Gastroesophageal sphincter (tissue), 4 donors: Measurements from ENCODE around the gene TMEM207. TPM values are rescaled to one million over a fixed set of nuclear protein-coding genes. Genes with fewer than 3 reads are reported as not detected.

ENCODE experiments used
- ATAC-seq: fragments of 150-250 bp; one replicate; pipeline ENCODE4 v1.9.1; 2016; ENCODE audit warnings: mild to moderate bottlenecking, moderate library complexity
- H3K27ac ChIP-seq, 4 donors: fragments of 200-600 bp; sonication (generic) in 3 of 4; 1 replicate in 3 of 4; 2 replicates in 1 of 4; pipeline ENCODE4 v1.5.1; 2016 to 2019
- H3K27me3 ChIP-seq: fragments of 200-600 bp; sonication (generic); one replicate; pipeline ENCODE4 v1.5.1; 2019
- H3K36me3 ChIP-seq, 2 donors: fragments of 200-600 bp; sonication (generic); one replicate each; pipeline ENCODE4 v1.5.1; 2019; ENCODE audit warnings: control low read depth in 1 of 2
- H3K4me1 ChIP-seq, 3 donors: fragments of 200-600 bp; sonication (generic); 1 replicate in 2 of 3; 2 replicates in 1 of 3; pipeline ENCODE4 v1.5.1; 2016 to 2019; ENCODE audit warnings: control low read depth in 2 of 3
- H3K4me3 ChIP-seq, 2 donors: fragments of 200-600 bp; sonication (generic); one replicate each; pipeline ENCODE4 v1.5.1; 2019; ENCODE audit warnings: mild to moderate bottlenecking in 1 of 2, moderate library complexity in 1 of 2
- H3K9me3 ChIP-seq, 3 donors: fragments of 200-600 bp; sonication (generic); one replicate each; pipeline ENCODE4 v1.5.1; 2017 to 2019; ENCODE audit warnings: control low read depth in 2 of 3
- EP300 ChIP-seq: sonication (generic); formaldehyde crosslinking; IDR thresholded peaks from one replicate; pipeline ENCODE4 v1.6.1; 2017; ENCODE audit warnings: antibody characterized with exemption, mild to moderate bottlenecking
- POLR2A ChIP-seq, 2 donors: fragments of 450-650 bp; IDR thresholded peaks; one replicate each; pipeline ENCODE4 v1.6.1; 2017; ENCODE audit warnings: antibody characterized with exemption in 2 of 2, mild to moderate bottlenecking in 2 of 2, moderate library complexity in 1 of 2
- POLR2AphosphoS5 ChIP-seq: sonication (generic); formaldehyde crosslinking; IDR thresholded peaks from one replicate; pipeline ENCODE4 v1.6.1; 2017; ENCODE audit warnings: antibody characterized with exemption
- WGBS, 2 donors: methylation state at CpG; one replicate each; pipeline ENCODE4 v1.1.5; 2018; ENCODE audit warnings: low coverage in 1 of 2; 5-methylcytosine and 5-hydroxymethylcytosine counted together
- total RNA-seq, 4 donors: library from RNA; depleted of rRNA; stranded (reverse); fragments of >200 nt; gene quantifications; one replicate each; pipeline ENCODE4 v1.1.0, GENCODE V29; 2016
- TF ChIP-seq, protein P1 (sequence below), 4 experiments: fragments of 200-600 bp in 2 of 4; fragments of 450-650 bp in 2 of 4; sonication (generic) in 1 of 4; IDR thresholded peaks; one replicate each; pipeline ENCODE4 v1.5.1; 2017 to 2019; ENCODE audit warnings: antibody characterized with exemption in 4 of 4, mild to moderate bottlenecking in 2 of 4, moderate library complexity in 2 of 4

The TMEM207 gene
- total RNA-seq, 4 donors from 2014 or later = not detected

DNA sequence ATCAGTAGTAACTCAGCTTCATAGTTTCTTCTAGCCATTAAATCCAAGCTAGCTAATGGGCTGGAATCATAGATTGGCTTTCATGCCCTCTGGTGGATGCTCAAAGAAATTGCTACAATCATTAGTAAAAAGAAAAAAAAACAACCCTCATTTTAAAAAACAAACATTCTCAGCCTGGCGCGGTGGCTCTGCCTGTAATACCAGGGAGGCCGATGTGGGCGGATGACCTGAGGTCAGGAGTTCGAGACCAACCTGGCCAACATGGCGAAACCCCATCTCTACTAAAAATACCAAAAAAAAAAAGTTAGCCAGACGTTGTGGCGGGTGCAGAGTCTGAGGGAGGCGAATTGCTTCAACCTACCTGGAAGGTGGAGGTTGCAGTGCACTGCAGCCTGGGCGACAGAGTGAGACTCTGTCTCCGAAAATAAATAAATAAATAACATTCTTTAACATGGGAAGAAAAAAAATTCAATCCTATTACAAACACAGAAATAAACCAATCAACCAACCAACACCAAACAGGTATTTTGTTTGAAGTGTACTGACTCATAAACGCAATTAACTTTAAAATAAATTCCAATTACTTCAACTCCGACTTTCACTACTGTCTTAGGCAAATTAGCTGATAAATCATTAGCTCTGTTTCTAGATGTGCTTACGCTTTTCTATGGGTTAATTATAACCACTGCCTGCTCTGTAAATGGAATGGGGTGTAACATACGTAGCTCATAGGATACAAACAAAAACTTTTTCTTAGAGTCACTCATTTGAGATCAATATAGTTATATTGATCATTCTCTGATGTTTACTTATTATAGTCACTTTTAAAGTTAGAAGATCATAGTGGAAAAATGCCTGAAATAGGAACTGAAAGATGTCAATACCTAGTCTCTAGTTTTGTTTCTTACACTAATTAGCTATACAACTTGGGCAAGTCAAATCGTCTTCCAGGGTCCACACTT is 24.9 kb downstream of the TMEM207 start:
- WGBS, 2 donors = 29 to 42% methylated on average over 16 of the region's 16 CpGs
- ATAC-seq = peak; percentile 36

DNA sequence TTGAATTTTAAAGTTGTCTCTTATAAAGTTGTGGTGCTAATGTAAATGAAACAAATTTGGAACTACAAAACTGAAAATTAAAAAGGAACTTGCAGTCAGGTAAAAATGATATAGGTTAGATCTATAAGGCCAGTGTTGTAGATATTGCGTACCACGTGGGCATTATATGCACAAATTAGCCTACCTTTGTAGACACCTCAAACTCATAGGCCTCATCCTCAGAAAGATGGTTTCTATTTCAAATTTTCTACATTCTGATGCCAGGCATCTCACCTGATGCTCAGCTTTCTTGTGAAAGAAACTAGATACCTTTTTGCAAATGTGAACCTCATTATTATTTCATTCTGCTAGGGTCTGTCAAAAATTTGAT is 25.6 kb downstream of the TMEM207 start:
- no peak for ATAC-seq
- TF ChIP-seq, protein P1, sequence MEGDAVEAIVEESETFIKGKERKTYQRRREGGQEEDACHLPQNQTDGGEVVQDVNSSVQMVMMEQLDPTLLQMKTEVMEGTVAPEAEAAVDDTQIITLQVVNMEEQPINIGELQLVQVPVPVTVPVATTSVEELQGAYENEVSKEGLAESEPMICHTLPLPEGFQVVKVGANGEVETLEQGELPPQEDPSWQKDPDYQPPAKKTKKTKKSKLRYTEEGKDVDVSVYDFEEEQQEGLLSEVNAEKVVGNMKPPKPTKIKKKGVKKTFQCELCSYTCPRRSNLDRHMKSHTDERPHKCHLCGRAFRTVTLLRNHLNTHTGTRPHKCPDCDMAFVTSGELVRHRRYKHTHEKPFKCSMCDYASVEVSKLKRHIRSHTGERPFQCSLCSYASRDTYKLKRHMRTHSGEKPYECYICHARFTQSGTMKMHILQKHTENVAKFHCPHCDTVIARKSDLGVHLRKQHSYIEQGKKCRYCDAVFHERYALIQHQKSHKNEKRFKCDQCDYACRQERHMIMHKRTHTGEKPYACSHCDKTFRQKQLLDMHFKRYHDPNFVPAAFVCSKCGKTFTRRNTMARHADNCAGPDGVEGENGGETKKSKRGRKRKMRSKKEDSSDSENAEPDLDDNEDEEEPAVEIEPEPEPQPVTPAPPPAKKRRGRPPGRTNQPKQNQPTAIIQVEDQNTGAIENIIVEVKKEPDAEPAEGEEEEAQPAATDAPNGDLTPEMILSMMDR (IDR thresholded peaks at IDR 0.05) = no peak
- TF ChIP-seq EP300 = no peak
- no peak for TF ChIP-seq POLR2A (IDR thresholded peaks at IDR 0.05)
- no peak for TF ChIP-seq POLR2AphosphoS5
- Histone ChIP-seq H3K9me3 (no peaks in the 10 kb centered on the region), H3K27me3 (no peaks in the 10 kb centered on the region), H3K36me3 (no peaks in the 10 kb centered on the region), H3K4me3 (no peak overlapping the region), H3K4me1 (peaks cover 0 to 5% (median 0%) of the 10 kb centered on the region in 3 donors), H3K27ac (no peak overlapping the region)
- WGBS, 2 donors = 66 to 71% methylated on average over 2 of the region's 2 CpGs

More for the DNA sequence above, 24.9 kb downstream of the TMEM207 start:
- no peak overlapping the region for H3K27ac ChIP-seq
- no peaks in the 10 kb centered on the region for H3K27me3 ChIP-seq
- H3K9me3 ChIP-seq = no peaks in the 10 kb centered on the region
- no peak for TF ChIP-seq EP300
- TF ChIP-seq POLR2AphosphoS5 = no peak
- TF ChIP-seq, protein P1 (IDR thresholded peaks at IDR 0.05) = peak; percentile 32 to 68 (median 53)
- TF ChIP-seq POLR2A (IDR thresholded peaks at IDR 0.05) = no peak
- no peaks in the 10 kb centered on the region for H3K36me3 ChIP-seq
- H3K4me1 ChIP-seq = peaks cover 0 to 5% (median 0%) of the 10 kb centered on the region in 3 donors
- H3K4me3 ChIP-seq = no peak overlapping the region

- TF ChIP-seq POLR2AphosphoS5 = no peak
- no peak for TF ChIP-seq POLR2A (IDR thresholded peaks at IDR 0.05)
- TF ChIP-seq EP300 = no peak
- TF ChIP-seq, protein P1 (IDR thresholded peaks at IDR 0.05) = no peak
- Histone ChIP-seq H3K4me3 (no peak overlapping the region), H3K27ac (no peak overlapping the region), H3K4me1 (no peaks in the 10 kb centered on the region), H3K36me3 (no peaks in the 10 kb centered on the region), H3K9me3 (no peaks in the 10 kb centered on the region), H3K27me3 (no peaks in the 10 kb centered on the region)
- 70% methylated on average over 2 of the region's 3 CpGs; no CpG with 5 or more reads in 1 of the 2 donors for WGBS, 2 donors
- ATAC-seq = no peak
Observed at GRCh38 chr3:190414297-190414696, 35.4 kb downstream of the TMEM207 start.

GRCh38 chr3:190404715-190405114 is 45.0 kb downstream of the TMEM207 start:
- no peak overlapping the region for H3K27ac ChIP-seq
- H3K9me3 ChIP-seq = no peaks in the 10 kb centered on the region
- H3K4me3 ChIP-seq = no peak overlapping the region
- TF ChIP-seq POLR2AphosphoS5 (no peak), EP300 (no peak), POLR2A (IDR thresholded peaks at IDR 0.05) (no peak)
- TF ChIP-seq, protein P1 (IDR thresholded peaks at IDR 0.05) = no peak
- no peaks in the 10 kb centered on the region for H3K4me1 ChIP-seq
- no peak for ATAC-seq
- 96 to 100% methylated on average over 2 to 4 of the region's 8 CpGs for WGBS, 2 donors
- H3K36me3 ChIP-seq = no peaks in the 10 kb centered on the region
- H3K27me3 ChIP-seq = no peaks in the 10 kb centered on the region

DNA sequence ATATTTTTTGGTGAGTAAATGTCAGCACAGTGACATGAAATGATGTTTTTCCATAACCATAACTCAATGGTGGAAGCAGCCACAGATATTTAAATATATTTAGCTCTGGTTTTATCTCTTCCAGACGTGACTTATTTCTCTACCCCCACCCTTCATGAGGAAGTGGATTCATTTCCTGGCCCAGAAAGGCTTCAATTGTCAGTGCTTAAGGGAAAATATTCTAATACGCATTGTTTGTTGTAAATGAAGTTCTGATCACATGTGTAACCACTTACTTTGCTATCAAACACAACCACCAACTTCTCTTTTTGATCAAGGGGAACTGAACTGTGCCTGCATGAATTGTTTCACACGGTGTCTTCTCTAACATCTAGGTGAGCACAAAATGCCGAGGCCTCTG is 47.7 kb downstream of the TMEM207 start:
- ATAC-seq = no peak
- H3K4me3 ChIP-seq = no peak overlapping the region
- H3K4me1 ChIP-seq = no peaks in the 10 kb centered on the region
- no peaks in the 10 kb centered on the region for H3K9me3 ChIP-seq
- no peaks in the 10 kb centered on the region for H3K36me3 ChIP-seq
- WGBS, 2 donors = 60 to 64% methylated on average over 4 of the region's 4 CpGs
- TF ChIP-seq POLR2AphosphoS5 (no peak), POLR2A (IDR thresholded peaks at IDR 0.05) (no peak), EP300 (no peak)
- TF ChIP-seq, protein P1 (IDR thresholded peaks at IDR 0.05) = no peak
- no peak overlapping the region for H3K27ac ChIP-seq
- H3K27me3 ChIP-seq = no peaks in the 10 kb centered on the region
